CD4-positive, alpha-beta T cell treated with Interferon gamma for 1 hour (primary cell): ENCODE measurements around the gene RASSF5.
"Not testable (repeated sequence)": the region's sequence is repeated elsewhere in the genome, so short reads cannot be mapped to it uniquely, and the experiment has no call there.

Experiments
- DNase-seq: peaks from one replicate; pipeline ENCODE4 v3.0.0-alpha.2; 2020

RASSF5 gene

GRCh38 chr1:206591226-206591625 is 83.9 kb downstream of the RASSF5 start:
- no peak for DNase-seq

GRCh38 chr1:206591696-206592095 is 84.4 kb downstream of the RASSF5 start:
- no peak for DNase-seq

GRCh38 chr1:206593351-206593925 is 86.1 kb downstream of the RASSF5 start:
- DNase-seq, result no peak

GRCh38 chr1:206595581-206596318 is 88.4 kb downstream of the RASSF5 start:
- no peak for DNase-seq

GRCh38 chr1:206596319-206596666 is 89.0 kb downstream of the RASSF5 start:
- no peak for DNase-seq

GRCh38 chr1:206600527-206600926 is 93.2 kb downstream of the RASSF5 start:
- DNase-seq, result no peak

- DNase-seq, result no peak
Measured at GRCh38 chr1:206604861-206605260, 97.5 kb downstream of the RASSF5 start.

- no peak for DNase-seq
Measured at GRCh38 chr1:206606867-206607266, 99.5 kb downstream of the RASSF5 start.

- DNase-seq, result peak; percentile 55
Measured at GRCh38 chr1:206608108-206608698, 100.9 kb downstream of the RASSF5 start.

- DNase-seq, result no peak
Measured at GRCh38 chr1:206609229-206609991, 102.1 kb downstream of the RASSF5 start.

GRCh38 chr1:206612129-206612876 is 105.0 kb downstream of the RASSF5 start, which contains the start of gene EIF2D:
Gene EIF2D (minus strand): TSS chr1:206612465. CDS start chr1:206612342, 123 bp downstream.
- peak; percentile 93 for DNase-seq

- DNase-seq, result not testable (repeated sequence)
Measured at GRCh38 chr1:206626396-206626795, 119.1 kb downstream of the RASSF5 start.

GRCh38 chr1:206628916-206629315 is 121.6 kb downstream of the RASSF5 start:
- no peak for DNase-seq

GRCh38 chr1:206631085-206631509 is 123.8 kb downstream of the RASSF5 start:
- DNase-seq, result peak; percentile 36

- DNase-seq, result no peak
Measured at GRCh38 chr1:206633708-206634121, 126.4 kb downstream of the RASSF5 start.

GRCh38 chr1:206634365-206635079 is 127.2 kb downstream of the RASSF5 start:
- DNase-seq, result peak; percentile 68

GRCh38 chr1:206635080-206635977 is 128.0 kb downstream of the RASSF5 start, which contains the start of gene DYRK3:
Gene DYRK3 (plus strand): TSS chr1:206635536. CDS start chr1:206635704, 168 bp downstream.
- DNase-seq, result peak; percentile 89

GRCh38 chr1:206635978-206636345 is 128.6 kb downstream of the RASSF5 start:
- no peak for DNase-seq

- no peak for DNase-seq
Measured at GRCh38 chr1:206636671-206637070, 129.3 kb downstream of the RASSF5 start.

- DNase-seq, result no peak
Measured at GRCh38 chr1:206637605-206638004, 130.3 kb downstream of the RASSF5 start.
